GM12891 (cell line): ENCODE measurements around the gene TARBP1.
"Not testable (repeated sequence)": the region's sequence is repeated elsewhere in the genome, so short reads cannot be mapped to it uniquely, and the experiment has no call there.

Experiments used
- POLR2A ChIP-seq: IDR thresholded peaks from 2 replicates; pipeline ENCODE4 v1.6.1; 2011; ENCODE audit warnings: low read depth, low read length, control low read depth
- POLR2AphosphoS5 ChIP-seq: IDR thresholded peaks from 2 replicates; pipeline ENCODE4 v1.6.1; 2011; ENCODE audit warnings: low read depth, low read length, control low read depth
- SPI1 ChIP-seq: IDR thresholded peaks from 2 replicates; pipeline ENCODE4 v1.6.1; 2011; ENCODE audit warnings: low read depth, low read length, control low read depth

DNA sequence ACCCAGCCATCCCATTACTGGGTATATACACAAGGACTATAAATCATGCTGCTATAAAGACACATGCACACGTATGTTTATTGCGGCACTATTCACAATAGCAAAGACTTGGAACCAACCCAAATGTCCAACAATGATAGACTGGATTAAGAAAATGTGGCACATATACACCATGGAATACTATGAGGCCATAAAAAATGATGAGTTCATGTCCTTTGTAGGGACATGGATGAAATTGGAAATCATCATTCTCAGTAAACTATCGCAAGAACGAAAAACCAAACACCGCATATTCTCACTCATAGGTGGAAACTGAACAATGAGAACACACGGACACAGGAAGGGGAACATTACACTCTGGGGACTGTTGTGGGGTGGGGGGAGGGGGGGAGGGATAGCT lies 79.5 kb downstream of the TARBP1 start:
- not testable (repeated sequence) for TF ChIP-seq POLR2A, POLR2AphosphoS5, SPI1
